ENCODE data around the gene STC2.

DNA sequence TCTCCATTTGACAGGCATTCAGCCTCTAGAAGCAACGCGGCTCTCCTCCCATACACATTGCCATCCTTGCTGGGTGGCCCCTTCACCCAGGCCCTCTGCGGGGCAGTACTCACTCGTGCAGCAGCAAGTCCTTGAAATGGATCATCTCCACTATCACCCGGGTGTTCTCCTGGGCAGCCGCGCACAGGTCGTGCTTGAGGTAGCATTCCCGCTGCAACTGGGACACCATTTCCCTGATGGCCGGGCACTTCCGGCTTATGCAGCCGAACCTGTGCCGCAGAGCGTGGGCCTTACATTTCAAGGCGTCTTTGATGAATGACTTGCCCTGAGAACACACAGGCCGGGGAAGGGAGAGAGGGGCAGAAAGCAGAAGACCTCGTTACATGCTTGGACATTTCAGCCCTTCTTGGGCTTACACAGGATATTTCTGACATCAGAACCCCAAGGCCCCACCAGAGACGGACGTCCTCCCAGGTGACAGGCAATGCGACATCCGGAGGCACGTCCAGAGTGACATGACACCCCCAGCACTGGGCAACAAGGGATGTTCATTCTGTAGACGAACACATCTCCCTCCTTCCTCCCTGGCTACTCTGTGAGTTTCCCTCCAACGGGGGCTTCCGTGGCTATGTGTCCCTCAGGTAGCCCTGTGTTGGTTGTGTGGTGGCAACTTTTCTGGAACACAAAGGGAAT lies 5.0 kb downstream of the STC2 start:
- TF ChIP-seq EP300 (IDR thresholded peaks at IDR 0.05) = no peak
- TF ChIP-seq CTCF (IDR thresholded peaks at IDR 0.05) = no peak
